Prostate gland (tissue), 2 donors: ENCODE measurements around the gene APBA2. TPM values are rescaled to one million over a fixed set of nuclear protein-coding genes. Genes with fewer than 3 reads are reported as not detected.

Experiments used
- DNase-seq: peaks from one replicate; pipeline ENCODE4 v3.0.0-alpha.2; 2019; ENCODE audit warnings: low spot score
- H3K27ac ChIP-seq, 2 donors: fragments of 200-600 bp; sonication (generic); 2 replicates each; pipeline ENCODE4 v1.5.1; 2017 to 2019
- H3K27me3 ChIP-seq: fragments of 200-600 bp; sonication (generic); replicated peaks from 2 replicates; pipeline ENCODE4 v1.5.1; 2019; ENCODE audit not compliant: insufficient read depth
- H3K36me3 ChIP-seq, 2 donors: fragments of 200-600 bp; sonication (generic); 1 replicate in 1 of 2; 2 replicates in 1 of 2; pipeline versions ENCODE4 v1.5.1 to v1.8.1; 2017 to 2019
- H3K4me1 ChIP-seq: fragments of 200-600 bp; sonication (generic); replicated peaks from 2 replicates; pipeline ENCODE4 v1.5.1; 2019
- H3K4me3 ChIP-seq, 2 donors: fragments of 200-600 bp; sonication (generic); 2 replicates each; pipeline ENCODE4 v1.5.1; 2017 to 2019
- H3K9me3 ChIP-seq: fragments of 200-600 bp; sonication (generic); 2 replicates; pipeline ENCODE4 v1.5.1; 2017
- CTCF ChIP-seq, 4 experiments: fragments of 200-600 bp in 2 of 4; fragments of 450-650 bp in 2 of 4; sonication (generic) in 2 of 4; IDR thresholded peaks; 1 replicate in 3 of 4; 2 replicates in 1 of 4; pipeline ENCODE4 v1.5.1; 2016 to 2019; ENCODE audit warnings: antibody characterized with exemption in 4 of 4, mild to moderate bottlenecking in 2 of 4, moderate library complexity in 2 of 4
- POLR2A ChIP-seq: fragments of 450-650 bp; IDR thresholded peaks from one replicate; pipeline ENCODE4 v1.6.1; 2016; ENCODE audit warnings: antibody characterized with exemption, mild to moderate bottlenecking
- POLR2AphosphoS5 ChIP-seq: sonication (generic); formaldehyde crosslinking; IDR thresholded peaks from one replicate; pipeline ENCODE4 v1.6.1; 2017; ENCODE audit warnings: antibody characterized with exemption
- WGBS: methylation state at CpG from one replicate; pipeline ENCODE4 v1.1.5; 2018; 5-methylcytosine and 5-hydroxymethylcytosine counted together
- intact Hi-C: fragments of 100-400 bp; cut with DNase I; formaldehyde crosslinking; loops from one replicate; pipeline ENCODE4 v1.14.2; 2022
- total RNA-seq, 2 donors: library from RNA; depleted of rRNA; stranded (reverse); fragments of >200 nt; gene quantifications; one replicate each; pipeline ENCODE4 v1.1.0, GENCODE V29; 2016

Gene APBA2
- total RNA-seq, 2 donors from 2014 or later: 2.6 to 25.3 TPM

GRCh38 chr15:29089731-29090616 is 204.2 kb downstream of the APBA2 start:
- TF ChIP-seq POLR2A (no peak), CTCF (IDR thresholded peaks at IDR 0.05) (no peak), POLR2AphosphoS5 (no peak)
- Histone ChIP-seq H3K27me3 (no peaks in the 10 kb centered on the region), H3K27ac (no peak overlapping the region), H3K9me3 (no peaks in the 10 kb centered on the region), H3K36me3 (no peaks in the 10 kb centered on the region), H3K4me1 (no peaks in the 10 kb centered on the region), H3K4me3 (no peak overlapping the region)
- WGBS: 82% methylated on average over 16 of the region's 16 CpGs
- DNase-seq: no peak
- intact Hi-C loops: no loop called here

- Histone ChIP-seq H3K4me1 (no peaks in the 10 kb centered on the region), H3K4me3 (no peak overlapping the region), H3K36me3 (no peaks in the 10 kb centered on the region), H3K27me3 (no peaks in the 10 kb centered on the region), H3K27ac (no peak overlapping the region), H3K9me3 (no peaks in the 10 kb centered on the region)
- DNase-seq: no peak
- intact Hi-C loops: no loop called here
- 86% methylated on average over 14 of the region's 15 CpGs for WGBS
- no peak for TF ChIP-seq POLR2A
- TF ChIP-seq CTCF (IDR thresholded peaks at IDR 0.05): peak; percentile 39 to 58 (median 45)
- TF ChIP-seq POLR2AphosphoS5: no peak
Observed at GRCh38 chr15:29090617-29091466, 205.1 kb downstream of the APBA2 start.

GRCh38 chr15:29091666-29092065 is 205.9 kb downstream of the APBA2 start:
- Histone ChIP-seq H3K27me3 (no peaks in the 10 kb centered on the region), H3K27ac (no peak overlapping the region), H3K4me1 (no peaks in the 10 kb centered on the region), H3K36me3 (no peaks in the 10 kb centered on the region), H3K9me3 (no peaks in the 10 kb centered on the region), H3K4me3 (no peak overlapping the region)
- intact Hi-C loops: no loop called here
- no peak for DNase-seq
- TF ChIP-seq POLR2A (no peak), POLR2AphosphoS5 (no peak), CTCF (IDR thresholded peaks at IDR 0.05) (no peak)
- 82% methylated on average over 8 of the region's 8 CpGs for WGBS

- intact Hi-C loops: no loop called here
- H3K4me3 ChIP-seq: no peak overlapping the region
- WGBS: 97% methylated on average over 14 of the region's 14 CpGs
Observed at GRCh38 chr15:29092376-29093064, 206.7 kb downstream of the APBA2 start.

More at GRCh38 chr15:29092376-29093064, 206.7 kb downstream of the APBA2 start:
- Histone ChIP-seq H3K4me1 (no peaks in the 10 kb centered on the region), H3K36me3 (no peaks in the 10 kb centered on the region), H3K27ac (no peak overlapping the region), H3K9me3 (no peaks in the 10 kb centered on the region), H3K27me3 (no peaks in the 10 kb centered on the region)
- TF ChIP-seq POLR2A (no peak), CTCF (IDR thresholded peaks at IDR 0.05) (no peak), POLR2AphosphoS5 (no peak)
- no peak for DNase-seq
